ENCODE measurements around the gene CCDC124.
A peak's percentile ranks its signal among the peaks of the same experiment; 100 is the strongest.

CCDC124 gene

GRCh38 chr19:17909003-17909732, 23.6 kb upstream of the CCDC124 start:
- TF ChIP-seq RAD21 (IDR thresholded peaks at IDR 0.05; ENCODE audit: low read depth) (no peak; the same call in 1 of the 2 replicates), CEBPB (IDR thresholded peaks at IDR 0.05) (no peak), ZBTB7A (IDR thresholded peaks at IDR 0.05; ENCODE audit: low read depth) (no peak), MAX (IDR thresholded peaks at IDR 0.05) (0 out of 2 replicates have a peak, but pooled peaks have one; percentile 25), EP300 (IDR thresholded peaks at IDR 0.05; ENCODE audit: borderline replicate concordance) (peak; percentile 62; the same call in 1 of the 2 replicates), TAF1 (IDR thresholded peaks at IDR 0.05; ENCODE audit: low read depth) (no peak), CREB1 (IDR thresholded peaks at IDR 0.05; ENCODE audit: low read depth) (no peak), REST (IDR thresholded peaks at IDR 0.05; ENCODE audit: low read depth) (no peak), FOXM1 (IDR thresholded peaks at IDR 0.05; ENCODE audit: borderline replicate concordance, low read depth) (no peak), TEAD4 (IDR thresholded peaks at IDR 0.05) (peak; percentile 69; the same call in 1 of the 2 replicates), YY1 (IDR thresholded peaks at IDR 0.05; ENCODE audit: low read depth) (no peak), USF1 (IDR thresholded peaks at IDR 0.05) (no peak), EGR1 (IDR thresholded peaks at IDR 0.05) (no peak), NFIC (IDR thresholded peaks at IDR 0.05) (peak; percentile 74), TCF12 (IDR thresholded peaks at IDR 0.05; ENCODE audit: low read depth) (peak; percentile 72)

GRCh38 chr19:17910791-17911360, 21.9 kb upstream of the CCDC124 start:
- TF ChIP-seq YY1 (IDR thresholded peaks at IDR 0.05; ENCODE audit: low read depth) (no peak), USF1 (IDR thresholded peaks at IDR 0.05) (no peak), EP300 (IDR thresholded peaks at IDR 0.05; ENCODE audit: borderline replicate concordance) (no peak), NFIC (IDR thresholded peaks at IDR 0.05) (no peak), CREB1 (IDR thresholded peaks at IDR 0.05; ENCODE audit: low read depth) (no peak), TEAD4 (IDR thresholded peaks at IDR 0.05) (no peak), EGR1 (IDR thresholded peaks at IDR 0.05) (no peak), CEBPB (IDR thresholded peaks at IDR 0.05) (no peak), RAD21 (IDR thresholded peaks at IDR 0.05; ENCODE audit: low read depth) (no peak)

- TF ChIP-seq MAX (IDR thresholded peaks at IDR 0.05) (no peak), NFIC (IDR thresholded peaks at IDR 0.05) (no peak), USF1 (IDR thresholded peaks at IDR 0.05) (no peak), REST (IDR thresholded peaks at IDR 0.05; ENCODE audit: low read depth) (no peak)
These were observed 16.7 kb upstream of the CCDC124 start for GRCh38 chr19:17915940-17916593.

GRCh38 chr19:17920527-17920926, 12.3 kb upstream of the CCDC124 start:
- no peak for TF ChIP-seq RAD21 (IDR thresholded peaks at IDR 0.05; ENCODE audit: low read depth)
- TF ChIP-seq YY1 (IDR thresholded peaks at IDR 0.05; ENCODE audit: low read depth): no peak
- TF ChIP-seq EP300 (IDR thresholded peaks at IDR 0.05; ENCODE audit: borderline replicate concordance): no peak
- no peak for TF ChIP-seq CEBPB (IDR thresholded peaks at IDR 0.05)
- TF ChIP-seq TEAD4 (IDR thresholded peaks at IDR 0.05): no peak
- no peak for TF ChIP-seq EGR1 (IDR thresholded peaks at IDR 0.05)
- TF ChIP-seq REST (IDR thresholded peaks at IDR 0.05; ENCODE audit: low read depth): no peak
- TF ChIP-seq MAX (IDR thresholded peaks at IDR 0.05): no peak
- TF ChIP-seq TCF12 (IDR thresholded peaks at IDR 0.05; ENCODE audit: low read depth): no peak
- no peak for TF ChIP-seq FOXM1 (IDR thresholded peaks at IDR 0.05; ENCODE audit: borderline replicate concordance, low read depth)
